Mesenchymal stem cell (in vitro differentiated cells and primary cell): ENCODE measurements around the gene PBX3.

Experiments used
- DNase-seq: peaks from one replicate; pipeline ENCODE4 v3.0.0-alpha.2; 2013
- H2AFZ ChIP-seq: one replicate; pipeline ENCODE4 v1.6.1; 2013; ENCODE audit warnings: low read depth, mild to moderate bottlenecking, control low read depth, inconsistent platforms, low read length, moderate library complexity
- H2AK5ac ChIP-seq: 2 replicates; pipeline ENCODE4 v1.6.1; 2013; ENCODE audit warnings: low read length, moderate library complexity, mild to moderate bottlenecking, inconsistent platforms; ENCODE audit not compliant: severe bottlenecking
- H2BK120ac ChIP-seq: one replicate; pipeline ENCODE4 v1.6.1; 2013; ENCODE audit warnings: low read depth, mild to moderate bottlenecking, inconsistent platforms, low read length, moderate library complexity
- H2BK12ac ChIP-seq, 2 experiments: one replicate each; pipeline ENCODE4 v1.6.1; 2013; ENCODE audit warnings: inconsistent platforms in 2 of 2, low read length in 2 of 2, mild to moderate bottlenecking in 2 of 2, moderate library complexity in 2 of 2, control low read depth in 1 of 2
- H2BK15ac ChIP-seq: one replicate; pipeline ENCODE4 v1.6.1; 2013; ENCODE audit warnings: mild to moderate bottlenecking, low read depth, inconsistent platforms; ENCODE audit not compliant: poor library complexity, severe bottlenecking
- H2BK5ac ChIP-seq: 2 replicates; pipeline ENCODE4 v1.6.1; 2013; ENCODE audit warnings: low read depth, mild to moderate bottlenecking, low read length, control low read depth, inconsistent platforms; ENCODE audit not compliant: poor library complexity, severe bottlenecking
- H3K14ac ChIP-seq, 2 experiments: one replicate each; pipeline ENCODE4 v1.6.1; 2013; ENCODE audit warnings: inconsistent platforms in 2 of 2, low read length in 2 of 2, control low read depth in 1 of 2, mild to moderate bottlenecking in 1 of 2, moderate library complexity in 1 of 2
- H3K18ac ChIP-seq, 2 experiments: one replicate each; pipeline ENCODE4 v1.6.1; 2013; ENCODE audit warnings: inconsistent platforms in 2 of 2, low read length in 2 of 2, control low read depth in 1 of 2, low read depth in 1 of 2, mild to moderate bottlenecking in 1 of 2
- H3K23ac ChIP-seq, 2 experiments: one replicate each; pipeline ENCODE4 v1.6.1; 2013; ENCODE audit warnings: inconsistent platforms in 2 of 2, low read length in 2 of 2, mild to moderate bottlenecking in 2 of 2, moderate library complexity in 2 of 2, control low read depth in 1 of 2
- H3K27ac ChIP-seq: 2 replicates; pipeline ENCODE4 v1.5.1; 2013; ENCODE audit warnings: mild to moderate bottlenecking, moderate library complexity, low read length, control low read depth, inconsistent platforms; ENCODE audit not compliant: poor library complexity, severe bottlenecking
- H3K27me3 ChIP-seq, 2 experiments: 2 replicates each; pipeline versions ENCODE4 v1.6.1 to v1.7.0; 2013; ENCODE audit warnings: low read length in 2 of 2, mild to moderate bottlenecking in 2 of 2, moderate library complexity in 2 of 2, control low read depth in 1 of 2, inconsistent platforms in 1 of 2; ENCODE audit not compliant: control insufficient read depth in 1 of 2, insufficient read depth in 1 of 2
- H3K36me3 ChIP-seq, 2 experiments: 2 replicates each; pipeline versions ENCODE4 v1.6.1 to v1.7.0; 2013; ENCODE audit warnings: low read length in 2 of 2, control low read depth in 1 of 2, inconsistent platforms in 1 of 2, low read depth in 1 of 2, mild to moderate bottlenecking in 1 of 2; ENCODE audit not compliant: insufficient read depth in 2 of 2, control insufficient read depth in 1 of 2
- H3K4ac ChIP-seq, 2 experiments: one replicate each; pipeline ENCODE4 v1.6.1; 2013; ENCODE audit warnings: inconsistent platforms in 2 of 2, low read length in 2 of 2, mild to moderate bottlenecking in 2 of 2, moderate library complexity in 2 of 2, control low read depth in 1 of 2, low read depth in 1 of 2
- H3K4me1 ChIP-seq: 2 replicates; pipeline ENCODE4 v1.6.1; 2013; ENCODE audit warnings: low read depth, low read length, control low read depth; ENCODE audit not compliant: control insufficient read depth, insufficient read depth
- H3K4me2 ChIP-seq: 2 replicates; pipeline ENCODE4 v1.6.1; 2013; ENCODE audit warnings: low read length, mild to moderate bottlenecking, inconsistent platforms; ENCODE audit not compliant: poor library complexity, severe bottlenecking
- H3K4me3 ChIP-seq, 2 experiments: 2 replicates each; pipeline versions ENCODE4 v1.5.1 to v1.7.0; 2013; ENCODE audit warnings: low read length in 2 of 2, mild to moderate bottlenecking in 2 of 2, control low read depth in 1 of 2, low read depth in 1 of 2; ENCODE audit not compliant: insufficient read depth in 1 of 2
- H3K79me1 ChIP-seq: replicated peaks from 2 replicates; pipeline ENCODE4 v1.6.1; 2013; ENCODE audit warnings: mild to moderate bottlenecking, control low read depth, low read length, inconsistent platforms; ENCODE audit not compliant: poor library complexity, severe bottlenecking
- H3K9ac ChIP-seq: 2 replicates; pipeline ENCODE4 v1.7.0; 2013; ENCODE audit warnings: mild to moderate bottlenecking, low read length, moderate library complexity
- H3K9me3 ChIP-seq: 2 replicates; pipeline ENCODE4 v1.7.0; 2013; ENCODE audit warnings: mild to moderate bottlenecking, low read length; ENCODE audit not compliant: control insufficient read depth
- H4K8ac ChIP-seq: one replicate; pipeline ENCODE4 v1.6.1; 2013; ENCODE audit warnings: inconsistent platforms, mild to moderate bottlenecking, low read length, moderate library complexity
- H4K91ac ChIP-seq: one replicate; pipeline ENCODE4 v1.6.1; 2013; ENCODE audit warnings: mild to moderate bottlenecking, low read length, inconsistent platforms
- WGBS: methylation state at CpG from one replicate; pipeline ENCODE4 v1.1.7; 2013; ENCODE audit warnings: mixed read lengths; 5-methylcytosine and 5-hydroxymethylcytosine counted together

PBX3 gene

DNA sequence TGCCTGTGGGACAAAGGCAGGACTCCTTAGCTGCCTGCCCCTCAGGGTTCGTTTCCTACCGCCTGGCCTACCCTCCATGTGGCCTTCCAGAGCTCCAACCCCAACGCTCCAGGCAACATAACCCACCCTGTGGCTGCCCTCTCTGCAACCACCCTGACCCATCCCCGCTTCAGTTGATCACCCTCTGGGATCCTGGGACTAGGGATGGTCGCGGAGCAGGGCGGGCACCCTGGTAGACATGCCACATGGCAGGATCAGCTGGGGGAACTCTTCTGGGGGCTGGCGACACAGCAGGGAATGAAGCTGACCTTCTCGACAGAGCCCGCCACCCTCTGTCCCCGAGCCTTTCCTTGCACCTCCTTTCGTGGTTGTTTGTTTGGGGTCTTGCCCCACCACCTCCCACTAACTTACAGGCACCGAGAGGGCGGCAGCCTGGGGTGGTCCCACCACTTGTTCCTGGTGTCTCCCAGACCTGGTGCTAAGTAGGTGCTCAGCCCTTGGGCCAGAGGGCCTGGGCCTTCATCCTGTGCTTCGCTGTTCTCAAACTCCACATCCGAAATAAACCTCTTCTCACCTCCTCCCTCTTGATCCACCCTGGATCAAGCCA lies 243.1 kb downstream of the PBX3 start:
- no peak overlapping the region for H3K27ac ChIP-seq

DNA sequence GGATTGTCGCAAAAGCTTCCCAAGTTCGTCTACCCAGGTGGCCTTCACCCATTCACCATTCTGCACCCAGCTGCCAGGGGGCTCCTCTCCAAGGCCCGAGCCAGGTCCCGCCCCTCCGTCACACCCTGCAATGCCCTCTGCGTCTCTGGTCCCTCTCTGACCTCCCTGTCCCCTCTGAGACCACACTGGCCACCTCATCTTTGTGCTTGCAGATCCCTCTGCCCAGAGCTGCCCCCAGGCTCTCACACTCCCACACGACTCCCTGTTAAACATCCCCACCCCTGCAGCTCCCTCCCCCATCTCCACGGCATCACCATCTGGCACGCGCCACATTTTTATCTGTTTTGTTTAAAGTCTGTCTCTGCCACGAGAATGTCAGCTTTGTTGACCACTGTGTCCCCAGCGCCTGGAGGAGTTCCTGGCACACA lies 243.6 kb downstream of the PBX3 start:
- H3K18ac ChIP-seq = no peak overlapping the region
- no peak overlapping the region for H2BK12ac ChIP-seq
- no peak overlapping the region for H2AFZ ChIP-seq
- H3K36me3 ChIP-seq = peaks cover 0 to 3% of the 10 kb centered on the region in 2 experiments
- no peak overlapping the region for H3K27ac ChIP-seq
- no peak overlapping the region for H2BK15ac ChIP-seq
- no peak overlapping the region for H3K23ac ChIP-seq
- H3K27me3 ChIP-seq = peaks cover 3 to 46% of the 10 kb centered on the region in 2 experiments
- no peak overlapping the region for H3K4me3 ChIP-seq
- H4K8ac ChIP-seq = no peak overlapping the region
- no peak overlapping the region for H3K14ac ChIP-seq
- H3K9me3 ChIP-seq = no peaks in the 10 kb centered on the region
- no peak overlapping the region for H4K91ac ChIP-seq
- H3K4ac ChIP-seq = no peak overlapping the region
- H3K79me1 ChIP-seq = no peaks in the 10 kb centered on the region
- no peak for DNase-seq
- H3K4me1 ChIP-seq = no peaks in the 10 kb centered on the region
- H2AK5ac ChIP-seq = no peak overlapping the region
- no peak overlapping the region for H3K9ac ChIP-seq
- no peak overlapping the region for H2BK120ac ChIP-seq
- H2BK5ac ChIP-seq = no peak overlapping the region
- whole genome bisulfite sequencing = 83% methylated on average over 12 of the region's 12 CpGs
- H3K4me2 ChIP-seq = no peak overlapping the region

More for the DNA sequence above, 243.1 kb downstream of the PBX3 start:
- no peak overlapping the region for H3K4ac ChIP-seq
- DNase-seq = no peak
- H3K4me1 ChIP-seq = no peaks in the 10 kb centered on the region
- H3K79me1 ChIP-seq = no peaks in the 10 kb centered on the region
- H3K23ac ChIP-seq = no peak overlapping the region
- WGBS = 91% methylated on average over 16 of the region's 16 CpGs
- H3K18ac ChIP-seq = no peak overlapping the region
- H3K27me3 ChIP-seq = peaks cover 3 to 41% of the 10 kb centered on the region in 2 experiments
- no peak overlapping the region for H3K4me2 ChIP-seq
- H2BK12ac ChIP-seq = no peak overlapping the region
- H3K36me3 ChIP-seq = peaks cover 0 to 3% of the 10 kb centered on the region in 2 experiments
- no peak overlapping the region for H4K8ac ChIP-seq
- peak overlapping the region in 1 of 2 experiments; percentile 58 for H3K14ac ChIP-seq
- H4K91ac ChIP-seq = no peak overlapping the region
- H2BK120ac ChIP-seq = no peak overlapping the region
- H3K9me3 ChIP-seq = no peaks in the 10 kb centered on the region
- H2AK5ac ChIP-seq = no peak overlapping the region
- H2BK5ac ChIP-seq = no peak overlapping the region
- H3K9ac ChIP-seq = no peak overlapping the region
- H3K4me3 ChIP-seq = no peak overlapping the region
- no peak overlapping the region for H2BK15ac ChIP-seq
- H2AFZ ChIP-seq = no peak overlapping the region

DNA sequence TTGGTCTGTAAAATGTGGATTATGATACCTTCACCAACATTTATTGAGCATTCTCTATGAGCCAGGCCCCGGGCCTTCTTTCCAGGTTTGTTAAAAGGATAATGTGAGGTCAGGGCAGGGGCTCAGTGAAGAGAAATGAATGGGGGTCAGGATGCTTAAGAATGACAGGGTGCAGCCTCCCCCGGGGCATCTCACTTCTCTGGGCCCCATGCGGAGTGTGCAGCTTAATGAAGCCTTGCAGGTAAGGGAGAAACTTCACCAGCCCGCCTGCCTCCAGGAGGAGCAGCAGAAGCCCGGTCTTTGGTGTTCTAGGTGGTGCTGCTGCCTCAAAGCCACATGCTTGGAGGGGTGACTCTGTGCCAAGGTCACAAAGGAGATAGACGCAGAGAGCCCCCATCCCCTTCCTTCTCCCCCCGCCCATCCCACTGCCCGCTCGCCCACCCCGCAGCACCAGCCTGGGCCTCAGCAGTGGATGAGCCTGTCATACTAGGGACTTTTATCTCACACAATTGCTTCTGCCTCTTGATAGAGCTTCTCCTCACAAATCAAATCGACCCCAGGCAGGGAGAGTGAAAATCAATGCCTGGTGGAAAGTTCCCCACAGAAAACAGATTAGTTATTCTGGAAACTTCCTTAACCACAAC lies 244.8 kb downstream of the PBX3 start:
- no peak overlapping the region for H4K8ac ChIP-seq
- peaks cover 6 to 54% of the 10 kb centered on the region in 2 experiments for H3K27me3 ChIP-seq
- no peak overlapping the region for H3K4ac ChIP-seq
- H3K27ac ChIP-seq = no peak overlapping the region
- peaks cover 0 to 3% of the 10 kb centered on the region in 2 experiments for H3K36me3 ChIP-seq
- H3K79me1 ChIP-seq = no peaks in the 10 kb centered on the region
- no peak overlapping the region for H4K91ac ChIP-seq
- no peak overlapping the region for H2BK5ac ChIP-seq
- no peak overlapping the region for H3K23ac ChIP-seq
- no peak overlapping the region for H3K14ac ChIP-seq
- no peaks in the 10 kb centered on the region for H3K9me3 ChIP-seq
- 81% methylated on average over 11 of the region's 11 CpGs for WGBS
- H3K4me2 ChIP-seq = no peak overlapping the region
- H2AFZ ChIP-seq = no peak overlapping the region
- no peak overlapping the region for H3K18ac ChIP-seq
- H2AK5ac ChIP-seq = no peak overlapping the region
- H2BK15ac ChIP-seq = no peak overlapping the region
- H2BK120ac ChIP-seq = no peak overlapping the region
- H3K9ac ChIP-seq = no peak overlapping the region
- no peak overlapping the region for H3K4me3 ChIP-seq
- DNase-seq = no peak
- H3K4me1 ChIP-seq = no peaks in the 10 kb centered on the region
- no peak overlapping the region for H2BK12ac ChIP-seq

DNA sequence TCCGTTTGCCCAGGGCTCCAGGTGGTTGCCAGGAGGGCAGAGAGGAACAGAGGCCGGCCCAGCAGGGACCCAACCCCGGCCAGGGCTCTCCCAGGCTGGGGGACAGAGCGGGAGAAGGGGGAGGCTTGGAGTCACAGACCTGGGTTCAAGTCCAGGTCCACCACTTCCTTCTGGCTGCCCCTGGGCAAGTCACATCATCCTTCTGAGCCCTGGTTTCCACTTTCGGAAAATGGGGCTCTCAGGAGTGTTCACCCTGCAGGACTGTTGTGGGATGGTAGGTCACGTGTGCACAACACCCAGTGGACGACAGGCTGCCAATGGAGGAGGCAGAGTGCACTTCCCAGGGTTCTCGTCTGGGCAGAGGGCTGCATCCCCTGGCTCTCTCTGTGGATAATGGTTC lies 245.4 kb downstream of the PBX3 start:
- H3K36me3 ChIP-seq = no peaks in the 10 kb centered on the region
- H3K4me2 ChIP-seq = no peak overlapping the region
- H2AK5ac ChIP-seq = no peak overlapping the region
- no peak overlapping the region for H4K91ac ChIP-seq
- no peak overlapping the region for H3K18ac ChIP-seq
- H3K9me3 ChIP-seq = no peaks in the 10 kb centered on the region
- no peak overlapping the region for H3K23ac ChIP-seq
- no peak overlapping the region for H3K14ac ChIP-seq
- no peak overlapping the region for H2BK120ac ChIP-seq
- no peak overlapping the region for H2BK12ac ChIP-seq
- H2BK15ac ChIP-seq = no peak overlapping the region
- 84% methylated on average over 8 of the region's 8 CpGs for WGBS
- no peak overlapping the region for H3K4ac ChIP-seq
- no peak overlapping the region for H3K27ac ChIP-seq
- no peak overlapping the region for H3K4me3 ChIP-seq
- no peaks in the 10 kb centered on the region for H3K4me1 ChIP-seq
- no peak overlapping the region for H2BK5ac ChIP-seq
- no peaks in the 10 kb centered on the region for H3K79me1 ChIP-seq
- no peak overlapping the region for H2AFZ ChIP-seq
- H3K27me3 ChIP-seq = peaks cover 11 to 54% of the 10 kb centered on the region in 2 experiments
- no peak overlapping the region for H3K9ac ChIP-seq
- no peak for DNase-seq
- no peak overlapping the region for H4K8ac ChIP-seq
